Measurements from ENCODE around the gene ZNF555.
A peak's percentile ranks its signal among the peaks of the same experiment; 100 is the strongest.
"Not testable (repeated sequence)": the region's sequence is repeated elsewhere in the genome, so short reads cannot be mapped to it uniquely, and the experiment has no call there.

Gene ZNF555

GRCh38 chr19:2896694-2897093 is 55.4 kb downstream of the ZNF555 start:
- Histone ChIP-seq H3K27me3 (ENCODE audit: insufficient read depth, low read depth, severe bottlenecking) (no peaks in the 10 kb centered on the region), H3K27ac (no peak overlapping the region), H3K9me3 (ENCODE audit: severe bottlenecking) (peaks cover 17% of the 10 kb centered on the region), H3K36me3 (no peaks in the 10 kb centered on the region), H3K4me3 (ENCODE audit: low read depth, low read length) (no peak overlapping the region)
- TF ChIP-seq, protein P1, sequence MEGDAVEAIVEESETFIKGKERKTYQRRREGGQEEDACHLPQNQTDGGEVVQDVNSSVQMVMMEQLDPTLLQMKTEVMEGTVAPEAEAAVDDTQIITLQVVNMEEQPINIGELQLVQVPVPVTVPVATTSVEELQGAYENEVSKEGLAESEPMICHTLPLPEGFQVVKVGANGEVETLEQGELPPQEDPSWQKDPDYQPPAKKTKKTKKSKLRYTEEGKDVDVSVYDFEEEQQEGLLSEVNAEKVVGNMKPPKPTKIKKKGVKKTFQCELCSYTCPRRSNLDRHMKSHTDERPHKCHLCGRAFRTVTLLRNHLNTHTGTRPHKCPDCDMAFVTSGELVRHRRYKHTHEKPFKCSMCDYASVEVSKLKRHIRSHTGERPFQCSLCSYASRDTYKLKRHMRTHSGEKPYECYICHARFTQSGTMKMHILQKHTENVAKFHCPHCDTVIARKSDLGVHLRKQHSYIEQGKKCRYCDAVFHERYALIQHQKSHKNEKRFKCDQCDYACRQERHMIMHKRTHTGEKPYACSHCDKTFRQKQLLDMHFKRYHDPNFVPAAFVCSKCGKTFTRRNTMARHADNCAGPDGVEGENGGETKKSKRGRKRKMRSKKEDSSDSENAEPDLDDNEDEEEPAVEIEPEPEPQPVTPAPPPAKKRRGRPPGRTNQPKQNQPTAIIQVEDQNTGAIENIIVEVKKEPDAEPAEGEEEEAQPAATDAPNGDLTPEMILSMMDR (IDR thresholded peaks at IDR 0.05; ENCODE audit: low read depth, low read length): no peak
- no peak for DNase-seq

DNA sequence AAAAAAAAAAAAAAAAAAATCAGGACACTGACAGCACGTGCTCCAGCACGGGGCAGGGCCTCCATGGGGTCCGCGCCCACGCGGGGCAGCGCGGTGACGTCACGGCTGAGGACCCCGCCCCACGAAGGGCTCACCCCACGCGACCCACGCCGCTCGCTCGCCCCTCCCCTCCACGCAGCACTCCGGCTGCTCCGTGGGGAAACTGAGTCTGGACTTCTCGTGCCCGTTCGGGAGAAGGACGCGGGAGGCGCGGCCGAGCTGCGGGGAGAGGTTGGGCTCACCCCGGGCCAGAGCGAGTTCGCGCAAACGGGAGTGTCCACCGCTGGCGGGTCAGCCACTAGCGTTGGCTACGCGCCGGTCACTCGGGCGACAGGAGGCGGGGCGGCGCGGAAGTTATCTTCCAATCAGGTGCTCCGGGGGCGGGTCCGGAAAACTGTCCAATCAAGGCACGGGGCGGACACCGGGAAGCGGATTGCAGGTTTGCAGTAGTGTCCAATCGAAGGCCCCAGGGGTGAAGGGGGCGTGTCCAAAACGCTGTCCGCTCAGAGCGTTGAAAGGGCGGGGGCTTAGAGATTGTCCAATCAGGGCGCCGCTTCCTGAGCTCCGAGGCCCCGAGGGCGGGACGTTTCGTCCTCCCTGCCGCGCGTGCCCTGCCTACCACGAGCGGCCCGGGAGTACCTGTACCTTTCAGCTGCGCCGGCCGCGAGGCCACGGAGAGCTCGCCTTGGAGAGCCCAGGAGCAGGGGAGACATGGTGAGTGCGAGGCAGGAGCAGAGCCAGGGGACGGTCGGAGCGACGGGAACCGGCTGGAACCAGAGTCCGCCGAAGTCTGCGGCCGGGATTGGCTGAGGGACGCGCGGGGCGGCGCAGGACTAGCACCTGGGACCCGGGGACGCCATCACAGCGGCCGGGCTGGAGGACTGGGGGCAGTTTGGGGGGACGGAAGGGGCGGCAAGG is 59.3 kb downstream of the ZNF555 start, which contains the start of gene ZNF57:
Gene ZNF57 (plus strand): TSS at position 633 of the 957 bp plus-strand sequence. CDS start 118 bp downstream, at position 751.
- TF ChIP-seq, protein P1 (IDR thresholded peaks at IDR 0.05; ENCODE audit: low read depth, low read length): no peak
- H3K9me3 ChIP-seq (ENCODE audit: severe bottlenecking): peaks cover 17% of the 10 kb centered on the region
- H3K27me3 ChIP-seq (ENCODE audit: insufficient read depth, low read depth, severe bottlenecking): no peaks in the 10 kb centered on the region
- no peaks in the 10 kb centered on the region for H3K36me3 ChIP-seq
- DNase-seq: peak; percentile 100
- peak within 1 kb of the TSS; percentile 84 for H3K27ac ChIP-seq
- H3K4me3 ChIP-seq (ENCODE audit: low read depth, low read length): peak within 1 kb of the TSS; percentile 96

GRCh38 chr19:2902590-2903218 is 61.4 kb downstream of the ZNF555 start:
- Histone ChIP-seq H3K36me3 (no peaks in the 10 kb centered on the region), H3K4me3 (ENCODE audit: low read depth, low read length) (no peak overlapping the region), H3K27ac (no peak overlapping the region), H3K27me3 (ENCODE audit: insufficient read depth, low read depth, severe bottlenecking) (no peaks in the 10 kb centered on the region), H3K9me3 (ENCODE audit: severe bottlenecking) (peaks cover 5% of the 10 kb centered on the region)
- TF ChIP-seq, protein P1 (IDR thresholded peaks at IDR 0.05; ENCODE audit: low read depth, low read length): no peak
- no peak for DNase-seq

GRCh38 chr19:2903326-2903725 is 62.1 kb downstream of the ZNF555 start:
- H3K27ac ChIP-seq; H3K27me3 ChIP-seq (ENCODE audit: insufficient read depth, low read depth, severe bottlenecking); H3K4me3 ChIP-seq (ENCODE audit: low read depth, low read length); H3K36me3 ChIP-seq; H3K9me3 ChIP-seq (ENCODE audit: severe bottlenecking); DNase-seq: not testable (repeated sequence)

DNA sequence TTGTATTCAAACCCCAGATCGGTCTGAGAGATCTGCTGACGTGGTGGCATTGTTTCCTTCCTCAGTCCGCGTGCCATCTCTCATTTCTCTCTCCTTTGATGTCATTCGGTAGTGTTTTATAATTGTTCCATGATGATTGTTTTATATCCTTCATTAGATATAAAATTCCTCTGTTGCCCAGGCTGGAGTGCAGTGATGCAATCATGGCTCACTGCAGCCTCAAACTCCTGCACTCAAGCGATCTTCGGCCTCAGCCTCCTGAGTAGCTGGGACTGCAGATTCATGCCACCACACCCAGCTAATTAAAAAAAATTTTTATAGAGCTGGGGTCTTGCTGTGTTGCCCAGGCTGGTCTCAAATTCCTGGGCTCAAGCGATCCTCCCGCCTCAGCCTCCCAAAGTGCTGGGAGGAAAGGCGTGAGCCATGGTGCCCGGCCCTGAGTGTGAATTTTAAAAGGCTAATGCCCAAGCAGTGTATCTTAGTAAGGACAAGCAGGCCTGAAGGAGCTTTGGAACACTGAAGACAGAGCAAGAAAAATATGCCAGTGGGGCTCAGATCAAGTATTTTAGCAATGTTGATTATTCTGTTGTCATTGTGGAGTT is 64.7 kb downstream of the ZNF555 start:
- H3K27ac ChIP-seq: no peak overlapping the region
- no peaks in the 10 kb centered on the region for H3K36me3 ChIP-seq
- no peak for DNase-seq
- H3K4me3 ChIP-seq (ENCODE audit: low read depth, low read length): no peak overlapping the region
- H3K9me3 ChIP-seq (ENCODE audit: severe bottlenecking): no peaks in the 10 kb centered on the region
- TF ChIP-seq, protein P1 (IDR thresholded peaks at IDR 0.05; ENCODE audit: low read depth, low read length): no peak
- H3K27me3 ChIP-seq (ENCODE audit: insufficient read depth, low read depth, severe bottlenecking): no peaks in the 10 kb centered on the region

Data from WERI-Rb-1 (cell line).